Liver (tissue), 9 donors: ENCODE measurements around the gene TTLL7. TPM values are rescaled to one million over a fixed set of nuclear protein-coding genes. Genes with fewer than 3 reads are reported as not detected.

Experiments used
- DNase-seq: peaks from one replicate; pipeline ENCODE4 v3.0.0-alpha.2; 2017; ENCODE audit warnings: low spot score
- H3K27ac ChIP-seq, 2 donors: one replicate each; pipeline ENCODE4 v1.7.0; 2013; ENCODE audit warnings: inconsistent platforms in 2 of 2, low read length in 2 of 2, control low read depth in 1 of 2, low read depth in 1 of 2, mild to moderate bottlenecking in 1 of 2
- H3K27me3 ChIP-seq, 4 donors: one replicate each; pipeline versions ENCODE4 v1.6.1 to v1.7.0; 2013; ENCODE audit warnings: low read length in 3 of 4, inconsistent platforms in 1 of 4, mild to moderate bottlenecking in 1 of 4, moderate library complexity in 1 of 4; ENCODE audit not compliant: control insufficient read depth in 4 of 4, insufficient read depth in 4 of 4
- H3K36me3 ChIP-seq, 4 donors: one replicate each; pipeline versions ENCODE4 v1.6.1 to v1.7.0; 2013; ENCODE audit warnings: low read length in 3 of 4, mild to moderate bottlenecking in 3 of 4, low read depth in 1 of 4, moderate library complexity in 1 of 4; ENCODE audit not compliant: control insufficient read depth in 4 of 4, insufficient read depth in 3 of 4
- H3K4me1 ChIP-seq, 4 donors: one replicate each; pipeline versions ENCODE4 v1.6.1 to v1.7.0; 2013; ENCODE audit warnings: low read length in 3 of 4, mild to moderate bottlenecking in 3 of 4, moderate library complexity in 1 of 4; ENCODE audit not compliant: control insufficient read depth in 4 of 4, insufficient read depth in 4 of 4
- H3K4me3 ChIP-seq, 3 donors: one replicate each; pipeline versions ENCODE4 v1.6.1 to v1.7.0; 2013; ENCODE audit warnings: low read length in 3 of 3, control low read depth in 1 of 3, low read depth in 1 of 3, mild to moderate bottlenecking in 1 of 3
- H3K9ac ChIP-seq, 2 donors: one replicate each; pipeline ENCODE4 v1.7.0; 2013; ENCODE audit warnings: low read length in 2 of 2, mild to moderate bottlenecking in 2 of 2, moderate library complexity in 2 of 2, control low read depth in 1 of 2, low read depth in 1 of 2
- H3K9me3 ChIP-seq, 4 donors: one replicate each; pipeline versions ENCODE4 v1.6.1 to v1.7.0; 2013; ENCODE audit warnings: low read length in 3 of 4; ENCODE audit not compliant: control insufficient read depth in 4 of 4
- EGR1 ChIP-seq, 2 donors: IDR thresholded peaks; 2 replicates each; pipeline ENCODE4 v1.6.1; 2016 to 2018; ENCODE audit warnings: antibody characterized with exemption in 2 of 2, low read depth in 2 of 2
- FOXA1 ChIP-seq: IDR thresholded peaks from 2 replicates; pipeline ENCODE4 v1.6.1; 2016; ENCODE audit warnings: antibody characterized with exemption
- FOXA2 ChIP-seq: IDR thresholded peaks from 2 replicates; pipeline ENCODE4 v1.6.1; 2016; ENCODE audit warnings: antibody characterized with exemption
- GABPA ChIP-seq, 2 donors: IDR thresholded peaks in 1 of 2; conservative IDR thresholded peaks in 1 of 2; 2 replicates each; pipeline ENCODE4 v1.6.1; 2016; ENCODE audit warnings: antibody characterized with exemption in 2 of 2, mild to moderate bottlenecking in 1 of 2, moderate library complexity in 1 of 2
- HNF4A ChIP-seq, 2 donors: conservative IDR thresholded peaks; 2 replicates each; pipeline ENCODE4 v1.6.1; 2016; ENCODE audit warnings: antibody characterized with exemption in 2 of 2, mild to moderate bottlenecking in 2 of 2
- HNF4G ChIP-seq: IDR thresholded peaks from 2 replicates; pipeline ENCODE4 v1.6.1; 2016; ENCODE audit warnings: antibody characterized with exemption
- JUND ChIP-seq, 2 donors: IDR thresholded peaks; 2 replicates each; pipeline ENCODE4 v1.6.1; 2016; ENCODE audit warnings: antibody characterized with exemption in 2 of 2
- NR2F2 ChIP-seq: IDR thresholded peaks from 2 replicates; pipeline ENCODE4 v1.6.1; 2016; ENCODE audit warnings: antibody characterized with exemption
- RAD21 ChIP-seq, 2 donors: IDR thresholded peaks; 2 replicates each; pipeline ENCODE4 v1.6.1; 2016; ENCODE audit warnings: antibody characterized with exemption in 2 of 2, mild to moderate bottlenecking in 2 of 2
- RXRA ChIP-seq, 2 donors: IDR thresholded peaks; 2 replicates each; pipeline ENCODE4 v1.6.1; 2017 to 2018; ENCODE audit warnings: antibody characterized with exemption in 2 of 2, mild to moderate bottlenecking in 1 of 2
- SP1 ChIP-seq: IDR thresholded peaks from 2 replicates; pipeline ENCODE4 v1.6.1; 2018; ENCODE audit warnings: antibody characterized with exemption, mild to moderate bottlenecking
- YY1 ChIP-seq: IDR thresholded peaks from 2 replicates; pipeline ENCODE4 v1.6.1; 2016; ENCODE audit warnings: antibody characterized with exemption, mild to moderate bottlenecking
- whole genome bisulfite sequencing: extraction: QIAGEN DNeasy Blood & Tissue Kit; methylation state at CpG from one replicate; pipeline ENCODE4 v1.1.7; 2013; 5-methylcytosine and 5-hydroxymethylcytosine counted together
- polyA plus RNA-seq, 2 donors: library from polyadenylated mRNA; stranded (reverse) in 1 of 2; unstranded in 1 of 2; fragments of 200-250 nt in 1 of 2; fragments of >200 nt in 1 of 2; fragmentation: Nextera tagmentation in 1 of 2; extraction: Ambion mirVana in 1 of 2; gene quantifications; one replicate each; pipeline versions ENCODE4 v1.2.1 to v1.2.3, GENCODE V29; 2013 to 2015
- total RNA-seq, 2 donors: library from RNA; depleted of rRNA; stranded (reverse); fragments of >200 nt; gene quantifications; one replicate each; pipeline ENCODE4 v1.2.3, GENCODE V29; 2014
- TF ChIP-seq, protein P1 (sequence below): IDR thresholded peaks from 2 replicates; pipeline ENCODE4 v1.6.1; 2016; ENCODE audit warnings: antibody characterized with exemption
- TF ChIP-seq, protein P2 (sequence below): IDR thresholded peaks from 2 replicates; pipeline ENCODE4 v1.6.1; 2016; ENCODE audit warnings: antibody characterized with exemption, mild to moderate bottlenecking
- TF ChIP-seq, protein P3 (sequence below): IDR thresholded peaks from 2 replicates; pipeline ENCODE4 v1.6.1; 2016; ENCODE audit warnings: antibody characterized with exemption
- TF ChIP-seq, protein P4 (sequence below): IDR thresholded peaks from 2 replicates; pipeline ENCODE4 v1.6.1; 2016; ENCODE audit warnings: antibody characterized with exemption
- TF ChIP-seq, protein P5 (sequence below): fragments of 150-350 bp; IDR thresholded peaks from 2 replicates; pipeline ENCODE4 v1.5.1; 2017; ENCODE audit warnings: improper control_type of control experiment, low read depth, low read length; ENCODE audit not compliant: missing input control
- donor health status: healthy.
- donor health status: healthy.
- donor health status: healthy.
- donor health status: healthy.
- donor health status: healthy.

The TTLL7 gene
- total and polyA plus RNA-seq, 4 donors: 1.1 to 6.0 (median 1.9) TPM

DNA sequence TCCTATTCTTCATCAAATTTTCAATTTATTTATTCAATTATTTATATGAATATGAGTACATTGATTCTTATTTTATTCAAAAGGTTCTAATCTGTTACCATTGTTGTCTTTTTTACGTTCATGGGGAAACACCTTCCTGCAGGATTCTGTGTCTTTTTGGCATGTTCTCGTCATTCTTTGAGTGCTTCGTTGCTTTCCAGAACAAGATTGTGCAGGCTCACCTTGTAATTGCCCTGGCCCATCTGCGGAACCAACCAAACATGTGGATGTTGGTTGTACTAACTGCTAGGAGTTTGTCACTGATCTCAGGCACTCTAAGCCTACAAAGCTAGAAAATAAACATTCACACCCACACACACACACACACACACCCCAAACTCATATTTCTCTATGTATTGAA lies 182.1 kb downstream of the TTLL7 start:
- TF ChIP-seq SP1: no peak
- TF ChIP-seq, protein P1, sequence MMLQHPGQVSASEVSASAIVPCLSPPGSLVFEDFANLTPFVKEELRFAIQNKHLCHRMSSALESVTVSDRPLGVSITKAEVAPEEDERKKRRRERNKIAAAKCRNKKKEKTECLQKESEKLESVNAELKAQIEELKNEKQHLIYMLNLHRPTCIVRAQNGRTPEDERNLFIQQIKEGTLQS: no peak
- TF ChIP-seq HNF4G: no peak
- no peak for TF ChIP-seq HNF4A (conservative IDR thresholded peaks at IDR 0.05)
- TF ChIP-seq FOXA1: no peak
- no peak for TF ChIP-seq RXRA (IDR thresholded peaks at IDR 0.05)
- no peak for TF ChIP-seq JUND (IDR thresholded peaks at IDR 0.05)
- TF ChIP-seq, protein P2, sequence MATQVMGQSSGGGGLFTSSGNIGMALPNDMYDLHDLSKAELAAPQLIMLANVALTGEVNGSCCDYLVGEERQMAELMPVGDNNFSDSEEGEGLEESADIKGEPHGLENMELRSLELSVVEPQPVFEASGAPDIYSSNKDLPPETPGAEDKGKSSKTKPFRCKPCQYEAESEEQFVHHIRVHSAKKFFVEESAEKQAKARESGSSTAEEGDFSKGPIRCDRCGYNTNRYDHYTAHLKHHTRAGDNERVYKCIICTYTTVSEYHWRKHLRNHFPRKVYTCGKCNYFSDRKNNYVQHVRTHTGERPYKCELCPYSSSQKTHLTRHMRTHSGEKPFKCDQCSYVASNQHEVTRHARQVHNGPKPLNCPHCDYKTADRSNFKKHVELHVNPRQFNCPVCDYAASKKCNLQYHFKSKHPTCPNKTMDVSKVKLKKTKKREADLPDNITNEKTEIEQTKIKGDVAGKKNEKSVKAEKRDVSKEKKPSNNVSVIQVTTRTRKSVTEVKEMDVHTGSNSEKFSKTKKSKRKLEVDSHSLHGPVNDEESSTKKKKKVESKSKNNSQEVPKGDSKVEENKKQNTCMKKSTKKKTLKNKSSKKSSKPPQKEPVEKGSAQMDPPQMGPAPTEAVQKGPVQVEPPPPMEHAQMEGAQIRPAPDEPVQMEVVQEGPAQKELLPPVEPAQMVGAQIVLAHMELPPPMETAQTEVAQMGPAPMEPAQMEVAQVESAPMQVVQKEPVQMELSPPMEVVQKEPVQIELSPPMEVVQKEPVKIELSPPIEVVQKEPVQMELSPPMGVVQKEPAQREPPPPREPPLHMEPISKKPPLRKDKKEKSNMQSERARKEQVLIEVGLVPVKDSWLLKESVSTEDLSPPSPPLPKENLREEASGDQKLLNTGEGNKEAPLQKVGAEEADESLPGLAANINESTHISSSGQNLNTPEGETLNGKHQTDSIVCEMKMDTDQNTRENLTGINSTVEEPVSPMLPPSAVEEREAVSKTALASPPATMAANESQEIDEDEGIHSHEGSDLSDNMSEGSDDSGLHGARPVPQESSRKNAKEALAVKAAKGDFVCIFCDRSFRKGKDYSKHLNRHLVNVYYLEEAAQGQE: no peak
- TF ChIP-seq NR2F2: no peak
- TF ChIP-seq, protein P3, sequence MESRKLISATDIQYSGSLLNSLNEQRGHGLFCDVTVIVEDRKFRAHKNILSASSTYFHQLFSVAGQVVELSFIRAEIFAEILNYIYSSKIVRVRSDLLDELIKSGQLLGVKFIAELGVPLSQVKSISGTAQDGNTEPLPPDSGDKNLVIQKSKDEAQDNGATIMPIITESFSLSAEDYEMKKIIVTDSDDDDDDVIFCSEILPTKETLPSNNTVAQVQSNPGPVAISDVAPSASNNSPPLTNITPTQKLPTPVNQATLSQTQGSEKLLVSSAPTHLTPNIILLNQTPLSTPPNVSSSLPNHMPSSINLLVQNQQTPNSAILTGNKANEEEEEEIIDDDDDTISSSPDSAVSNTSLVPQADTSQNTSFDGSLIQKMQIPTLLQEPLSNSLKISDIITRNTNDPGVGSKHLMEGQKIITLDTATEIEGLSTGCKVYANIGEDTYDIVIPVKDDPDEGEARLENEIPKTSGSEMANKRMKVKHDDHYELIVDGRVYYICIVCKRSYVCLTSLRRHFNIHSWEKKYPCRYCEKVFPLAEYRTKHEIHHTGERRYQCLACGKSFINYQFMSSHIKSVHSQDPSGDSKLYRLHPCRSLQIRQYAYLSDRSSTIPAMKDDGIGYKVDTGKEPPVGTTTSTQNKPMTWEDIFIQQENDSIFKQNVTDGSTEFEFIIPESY: no peak
- no peak for TF ChIP-seq YY1
- no peak for TF ChIP-seq RAD21 (IDR thresholded peaks at IDR 0.05)
- no peak for TF ChIP-seq GABPA (IDR thresholded peaks at IDR 0.05 in 1 of 2, conservative IDR thresholded peaks at IDR 0.05 in 1 of 2)
- no peak for TF ChIP-seq FOXA2
- TF ChIP-seq EGR1 (IDR thresholded peaks at IDR 0.05; ENCODE audit: low read depth in 2 of 2): no peak
- TF ChIP-seq, protein P4, sequence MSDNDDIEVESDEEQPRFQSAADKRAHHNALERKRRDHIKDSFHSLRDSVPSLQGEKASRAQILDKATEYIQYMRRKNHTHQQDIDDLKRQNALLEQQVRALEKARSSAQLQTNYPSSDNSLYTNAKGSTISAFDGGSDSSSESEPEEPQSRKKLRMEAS: no peak
- TF ChIP-seq, protein P5, sequence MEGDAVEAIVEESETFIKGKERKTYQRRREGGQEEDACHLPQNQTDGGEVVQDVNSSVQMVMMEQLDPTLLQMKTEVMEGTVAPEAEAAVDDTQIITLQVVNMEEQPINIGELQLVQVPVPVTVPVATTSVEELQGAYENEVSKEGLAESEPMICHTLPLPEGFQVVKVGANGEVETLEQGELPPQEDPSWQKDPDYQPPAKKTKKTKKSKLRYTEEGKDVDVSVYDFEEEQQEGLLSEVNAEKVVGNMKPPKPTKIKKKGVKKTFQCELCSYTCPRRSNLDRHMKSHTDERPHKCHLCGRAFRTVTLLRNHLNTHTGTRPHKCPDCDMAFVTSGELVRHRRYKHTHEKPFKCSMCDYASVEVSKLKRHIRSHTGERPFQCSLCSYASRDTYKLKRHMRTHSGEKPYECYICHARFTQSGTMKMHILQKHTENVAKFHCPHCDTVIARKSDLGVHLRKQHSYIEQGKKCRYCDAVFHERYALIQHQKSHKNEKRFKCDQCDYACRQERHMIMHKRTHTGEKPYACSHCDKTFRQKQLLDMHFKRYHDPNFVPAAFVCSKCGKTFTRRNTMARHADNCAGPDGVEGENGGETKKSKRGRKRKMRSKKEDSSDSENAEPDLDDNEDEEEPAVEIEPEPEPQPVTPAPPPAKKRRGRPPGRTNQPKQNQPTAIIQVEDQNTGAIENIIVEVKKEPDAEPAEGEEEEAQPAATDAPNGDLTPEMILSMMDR: no peak
- Histone ChIP-seq H3K27me3 (no peaks in the 10 kb centered on the region), H3K4me1 (peaks cover 6 to 37% (median 9%) of the 10 kb centered on the region in 4 donors), H3K4me3 (no peak overlapping the region), H3K9me3 (no peaks in the 10 kb centered on the region), H3K27ac (no peak overlapping the region), H3K36me3 (no peaks in the 10 kb centered on the region), H3K9ac (no peak overlapping the region)
- WGBS: 88% methylated on average over 4 of the region's 4 CpGs
- DNase-seq: no peak

DNA sequence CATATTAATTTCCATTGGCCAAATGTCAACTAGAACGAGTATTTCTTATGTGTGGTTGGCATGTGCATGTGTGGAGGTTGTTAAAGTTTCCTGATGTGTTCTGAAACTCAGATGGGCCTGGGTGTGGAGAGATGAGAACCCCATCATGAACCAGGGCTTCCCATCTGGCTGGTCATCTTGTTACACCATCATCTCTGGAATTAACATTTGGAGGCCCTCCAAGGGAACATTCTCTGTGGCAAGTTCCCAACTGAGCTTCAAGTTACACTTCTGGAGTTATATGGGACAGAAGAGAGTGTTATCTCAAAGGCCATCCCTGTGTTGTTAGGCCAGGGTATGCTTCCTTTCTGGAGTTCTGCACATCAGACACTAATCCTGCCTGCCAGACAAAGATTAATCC lies 183.6 kb downstream of the TTLL7 start:
- no peak overlapping the region for H3K27ac ChIP-seq
- no peaks in the 10 kb centered on the region for H3K36me3 ChIP-seq
- no peak overlapping the region for H3K4me3 ChIP-seq
- H3K27me3 ChIP-seq: no peaks in the 10 kb centered on the region
- 45% methylated on average over 1 of the region's 1 CpG for WGBS
- no peak overlapping the region for H3K9ac ChIP-seq
- no peak for DNase-seq
- no peak for TF ChIP-seq FOXA1
- no peak for TF ChIP-seq HNF4G
- peak in 1 of 2 donors; percentile 20 for TF ChIP-seq RAD21 (IDR thresholded peaks at IDR 0.05)
- peak; percentile 4 to 27 for TF ChIP-seq HNF4A (conservative IDR thresholded peaks at IDR 0.05)
- TF ChIP-seq SP1: peak; percentile 7
- H3K9me3 ChIP-seq: no peaks in the 10 kb centered on the region
- H3K4me1 ChIP-seq: peaks cover 6 to 37% (median 9%) of the 10 kb centered on the region in 4 donors

Other genes with a start within 250 kb of the TTLL7 start
- 10 to 100 TPM; 11.9 to 18.2 TPM for gene PRKACB, start 145.1 kb upstream of the TTLL7 start, total RNA-seq
- 1 to 10 TPM; 5.9 to 6.0 TPM for gene PRKACB, start 145.1 kb upstream of the TTLL7 start, polyA plus RNA-seq